ENCODE measurements around the gene ZNF561.

- TF ChIP-seq POLR2A (IDR thresholded peaks at IDR 0.05) (no peak), CTCF (IDR thresholded peaks at IDR 0.05) (no peak)
Observed at GRCh38 chr19:9570255-9570654, 50.8 kb downstream of the ZNF561 start.
